ENCODE data around the gene SRRM3.

DNA sequence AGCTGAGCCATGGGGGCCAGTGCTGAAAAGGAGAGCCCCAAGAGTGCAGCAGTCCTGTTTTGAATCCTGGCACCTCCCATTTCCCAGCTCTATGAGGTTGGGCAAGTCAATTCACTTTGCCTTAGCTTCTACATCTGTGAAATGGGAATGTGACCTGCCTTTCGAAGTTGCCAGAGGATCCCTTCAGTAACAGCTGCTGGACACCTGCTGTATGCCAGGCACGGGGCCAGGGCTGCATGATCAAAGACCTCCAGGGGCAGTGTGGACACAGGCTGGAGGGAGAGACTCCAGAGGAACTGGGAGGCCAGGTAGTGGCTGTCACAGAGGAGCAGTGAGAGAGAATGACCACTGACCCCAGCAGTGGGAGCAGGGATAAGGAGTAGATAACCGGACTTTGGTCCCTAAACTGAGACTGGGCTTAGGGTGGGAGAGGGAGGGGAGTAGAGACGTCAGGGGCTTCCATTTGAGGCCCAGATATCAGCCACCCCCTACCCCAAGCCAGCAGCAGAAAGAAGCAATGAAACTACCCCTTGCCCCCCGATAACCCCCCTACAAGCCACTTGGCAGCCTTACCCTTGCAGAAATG, 45.2 kb downstream of the SRRM3 start:
- TF ChIP-seq POLR2AphosphoS5 (IDR thresholded peaks at IDR 0.05), result no peak
- TF ChIP-seq, protein P1, sequence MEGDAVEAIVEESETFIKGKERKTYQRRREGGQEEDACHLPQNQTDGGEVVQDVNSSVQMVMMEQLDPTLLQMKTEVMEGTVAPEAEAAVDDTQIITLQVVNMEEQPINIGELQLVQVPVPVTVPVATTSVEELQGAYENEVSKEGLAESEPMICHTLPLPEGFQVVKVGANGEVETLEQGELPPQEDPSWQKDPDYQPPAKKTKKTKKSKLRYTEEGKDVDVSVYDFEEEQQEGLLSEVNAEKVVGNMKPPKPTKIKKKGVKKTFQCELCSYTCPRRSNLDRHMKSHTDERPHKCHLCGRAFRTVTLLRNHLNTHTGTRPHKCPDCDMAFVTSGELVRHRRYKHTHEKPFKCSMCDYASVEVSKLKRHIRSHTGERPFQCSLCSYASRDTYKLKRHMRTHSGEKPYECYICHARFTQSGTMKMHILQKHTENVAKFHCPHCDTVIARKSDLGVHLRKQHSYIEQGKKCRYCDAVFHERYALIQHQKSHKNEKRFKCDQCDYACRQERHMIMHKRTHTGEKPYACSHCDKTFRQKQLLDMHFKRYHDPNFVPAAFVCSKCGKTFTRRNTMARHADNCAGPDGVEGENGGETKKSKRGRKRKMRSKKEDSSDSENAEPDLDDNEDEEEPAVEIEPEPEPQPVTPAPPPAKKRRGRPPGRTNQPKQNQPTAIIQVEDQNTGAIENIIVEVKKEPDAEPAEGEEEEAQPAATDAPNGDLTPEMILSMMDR (IDR thresholded peaks at IDR 0.05 in 8 of 11, conservative IDR thresholded peaks at IDR 0.05 in 3 of 11), result no peak
